Keratinocyte (primary cell): ENCODE measurements around the gene MOB1B. TPM values are rescaled to one million over a fixed set of nuclear protein-coding genes. Genes with fewer than 3 reads are reported as not detected.

Experiments
- DNase-seq: peaks from one replicate; pipeline ENCODE4 v3.0.0-alpha.2; 2011; ENCODE audit warnings: low read depth, missing footprints, low spot score
- FAIRE-seq: peaks from 2 replicates; lab custom pipeline; 2011; peaks lifted over from hg19 to GRCh38; lab: Jason Lieb, UNC
- H2AFZ ChIP-seq: 2 replicates; pipeline ENCODE4 v1.6.0; 2012; ENCODE audit warnings: low read length, control low read depth, inconsistent platforms; ENCODE audit not compliant: control insufficient read depth
- H3K27ac ChIP-seq: 2 replicates; pipeline ENCODE4 v1.5.1; 2011; ENCODE audit warnings: low read length; ENCODE audit not compliant: control insufficient read depth, insufficient read depth
- H3K27me3 ChIP-seq: 3 replicates; pipeline ENCODE4 v1.6.0; 2011; ENCODE audit warnings: low read length; ENCODE audit not compliant: control insufficient read depth, insufficient read depth; ENCODE audit errors: extremely low read depth
- H3K36me3 ChIP-seq, 2 experiments: 2 replicates in 1 of 2; 3 replicates in 1 of 2; pipeline ENCODE4 v1.5.1; 2011; ENCODE audit warnings: low read length in 2 of 2, mild to moderate bottlenecking in 1 of 2; ENCODE audit not compliant: control insufficient read depth in 2 of 2, insufficient read depth in 2 of 2; ENCODE audit errors: extremely low read depth in 1 of 2
- H3K4me1 ChIP-seq: 3 replicates; pipeline ENCODE4 v1.5.1; 2011; ENCODE audit warnings: low read length; ENCODE audit not compliant: control insufficient read depth, insufficient read depth; ENCODE audit errors: extremely low read depth
- H3K4me2 ChIP-seq: 3 replicates; pipeline ENCODE4 v1.6.0; 2011; ENCODE audit warnings: low read depth, low read length; ENCODE audit not compliant: control insufficient read depth, insufficient read depth; ENCODE audit errors: extremely low read depth
- H3K4me3 ChIP-seq, 3 experiments: fragments of 200-600 bp in 1 of 3; sonication (generic) in 1 of 3; 2 replicates in 2 of 3; 3 replicates in 1 of 3; pipeline ENCODE4 v1.5.1; 2011 to 2016; ENCODE audit warnings: low read length in 3 of 3, mild to moderate bottlenecking in 3 of 3, control low read depth in 2 of 3, inconsistent platforms in 1 of 3, low read depth in 1 of 3, mixed read lengths in 1 of 3, mixed run types in 1 of 3, moderate library complexity in 1 of 3; ENCODE audit not compliant: control insufficient read depth in 2 of 3, insufficient read depth in 2 of 3; ENCODE audit errors: extremely low read depth in 1 of 3
- H3K79me2 ChIP-seq: 2 replicates; pipeline ENCODE4 v1.6.0; 2012; ENCODE audit warnings: low read length; ENCODE audit not compliant: control insufficient read depth, insufficient read depth
- H3K9ac ChIP-seq: 3 replicates; pipeline ENCODE4 v1.6.0; 2011; ENCODE audit warnings: low read length; ENCODE audit not compliant: control insufficient read depth, insufficient read depth; ENCODE audit errors: extremely low read depth
- H3K9me1 ChIP-seq: 3 replicates; pipeline ENCODE4 v1.6.0; 2011; ENCODE audit warnings: low read length; ENCODE audit not compliant: control insufficient read depth, insufficient read depth; ENCODE audit errors: extremely low read depth
- H3K9me3 ChIP-seq: 2 replicates; pipeline ENCODE4 v1.5.1; 2012; ENCODE audit warnings: low read depth, low read length; ENCODE audit not compliant: control insufficient read depth
- H4K20me1 ChIP-seq: 3 replicates; pipeline ENCODE4 v1.6.0; 2011; ENCODE audit warnings: low read length; ENCODE audit not compliant: control insufficient read depth, insufficient read depth; ENCODE audit errors: extremely low read depth
- CTCF ChIP-seq, 3 experiments: IDR thresholded peaks in 1 of 3; conservative IDR thresholded peaks in 1 of 3; optimal IDR thresholded peaks in 1 of 3; 2 replicates in 2 of 3; 3 replicates in 1 of 3; pipeline versions ENCODE3 to v1.5.1; 2011; ENCODE audit warnings: low read length in 3 of 3, mild to moderate bottlenecking in 3 of 3, moderate library complexity in 2 of 3, control low read depth in 1 of 3, inconsistent platforms in 1 of 3; ENCODE audit not compliant: insufficient read depth in 2 of 3; ENCODE audit errors: extremely low read depth in 1 of 3
- EZH2 ChIP-seq: IDR thresholded peaks from one replicate; pipeline ENCODE4 v1.6.1; 2012; ENCODE audit warnings: inconsistent platforms, mild to moderate bottlenecking, low read length, moderate library complexity
- dilution Hi-C: fragments of 300-500 bp; cut with MboI; formaldehyde crosslinking; loops from one replicate; pipeline ENCODE4 v1.7.0; 2020; ENCODE audit warnings: low sequenced_read_pairs; ENCODE audit not compliant: extremely low pct_ligation_motif_present
- polyA plus RNA-seq, 5 experiments: library from polyadenylated mRNA; depleted of rRNA in 3 of 5; stranded (reverse) in 3 of 5; stranded (forward) in 1 of 5; unstranded in 1 of 5; fragments of >200 nt; gene quantifications; 1 replicate in 1 of 5; 2 replicates in 3 of 5; 3 replicates in 1 of 5; pipeline versions ENCODE4 v1.2.1 to v1.2.3, GENCODE V29; 2011 to 2012; ENCODE audit warnings: missing spikeins in 2 of 5, low read depth in 1 of 5, low replicate concordance in 1 of 5

MOB1B gene
- polyA plus RNA-seq, 1 donor (not counting 4 experiments of a cell fraction or from before 2014, with no cell fraction given) = 15.6 TPM

GRCh38 chr4:70902577-70903290 lies 565 bp downstream of the MOB1B start:
- Histone ChIP-seq H3K9ac (peak overlapping the region; percentile 82), H3K27me3 (no peaks in the 10 kb centered on the region), H3K4me3 (peak overlapping the region; percentile 88 to 92 (median 90)), H3K4me1 (peaks cover 8% of the 10 kb centered on the region), H4K20me1 (no peaks in the 10 kb centered on the region), H2AFZ (peak overlapping the region; percentile 99), H3K9me3 (no peaks in the 10 kb centered on the region), H3K79me2 (peaks cover 50% of the 10 kb centered on the region), H3K4me2 (peak overlapping the region; percentile 81), H3K27ac (peak overlapping the region; percentile 15), H3K36me3 (peaks cover 2 to 3% of the 10 kb centered on the region in 2 experiments), H3K9me1 (no peaks in the 10 kb centered on the region)
- no peak for FAIRE-seq
- no peak for DNase-seq
- TF ChIP-seq CTCF (optimal IDR thresholded peaks at IDR 0.05 in 1 of 3, IDR thresholded peaks at IDR 0.05 in 1 of 3, conservative IDR thresholded peaks at IDR 0.05 in 1 of 3; ENCODE audit: extremely low read depth in 1 of 3, insufficient read depth in 2 of 3, low read length in 3 of 3) (no peak), EZH2 (no peak)
- dilution Hi-C loops = no loop called here

- dilution Hi-C loops = no loop called here
- peaks cover 52% of the 10 kb centered on the region for H3K79me2 ChIP-seq
- H3K27me3 ChIP-seq = no peaks in the 10 kb centered on the region
- H3K27ac ChIP-seq = peak overlapping the region; percentile 15
- H3K9me1 ChIP-seq = no peaks in the 10 kb centered on the region
- H3K36me3 ChIP-seq = peaks cover 2 to 3% of the 10 kb centered on the region in 2 experiments
- no peak for DNase-seq
- H4K20me1 ChIP-seq = no peaks in the 10 kb centered on the region
- TF ChIP-seq EZH2 = no peak
- no peak for TF ChIP-seq CTCF (optimal IDR thresholded peaks at IDR 0.05 in 1 of 3, IDR thresholded peaks at IDR 0.05 in 1 of 3, conservative IDR thresholded peaks at IDR 0.05 in 1 of 3; ENCODE audit: extremely low read depth in 1 of 3, insufficient read depth in 2 of 3, low read length in 3 of 3)
- H3K4me3 ChIP-seq = peak overlapping the region; percentile 88 to 92 (median 90)
- peak overlapping the region; percentile 60 for H2AFZ ChIP-seq
- peak overlapping the region; percentile 81 for H3K4me2 ChIP-seq
- FAIRE-seq = no peak
- H3K4me1 ChIP-seq = peaks cover 8% of the 10 kb centered on the region
- H3K9ac ChIP-seq = peak overlapping the region; percentile 82
- H3K9me3 ChIP-seq = no peaks in the 10 kb centered on the region
Observed at GRCh38 chr4:70903291-70903603, 1.1 kb downstream of the MOB1B start.
